GM19240 (cell line): ENCODE measurements around the gene CHCHD6.

ENCODE experiments used
- DNase-seq: peaks from one replicate; pipeline ENCODE4 v3.0.0; 2011; ENCODE audit warnings: low spot score; ENCODE audit not compliant: insufficient read length

CHCHD6 gene

GRCh38 chr3:126703512-126704493, at the start of gene CHCHD6:
Gene CHCHD6, plus strand, starts transcription at chr3:126704240. Its CDS starts 73 bp downstream, at chr3:126704313.
- peak; percentile 95 for DNase-seq

GRCh38 chr3:126654571-126655383, 49.3 kb upstream of the CHCHD6 start, which contains the start of gene TXNRD3:
Gene TXNRD3, minus strand, starts transcription at chr3:126655124.
- no peak for DNase-seq

- DNase-seq: no peak
These were observed 48.2 kb upstream of the CHCHD6 start for GRCh38 chr3:126655887-126656286.

GRCh38 chr3:126656371-126657134, 47.5 kb upstream of the CHCHD6 start:
- DNase-seq: no peak

- no peak for DNase-seq
These were observed 46.1 kb upstream of the CHCHD6 start for GRCh38 chr3:126657901-126658300.

- DNase-seq: no peak
These were observed 45.5 kb upstream of the CHCHD6 start for GRCh38 chr3:126658584-126658983.

- no peak for DNase-seq
These were observed 43.8 kb upstream of the CHCHD6 start for GRCh38 chr3:126659915-126660886.

GRCh38 chr3:126661532-126662364, 42.3 kb upstream of the CHCHD6 start:
- no peak for DNase-seq

- DNase-seq: no peak
These were observed 40.8 kb upstream of the CHCHD6 start for GRCh38 chr3:126663257-126663656.

- DNase-seq: no peak
These were observed 40.3 kb upstream of the CHCHD6 start for GRCh38 chr3:126663750-126664149.

GRCh38 chr3:126664591-126665214, 39.3 kb upstream of the CHCHD6 start:
- DNase-seq: no peak

- DNase-seq: no peak
These were observed 38.7 kb upstream of the CHCHD6 start for GRCh38 chr3:126665221-126665936.

GRCh38 chr3:126665959-126666657, 37.9 kb upstream of the CHCHD6 start:
- DNase-seq: no peak

- no peak for DNase-seq
These were observed 37.1 kb upstream of the CHCHD6 start for GRCh38 chr3:126666658-126667528.

GRCh38 chr3:126667631-126668449, 36.2 kb upstream of the CHCHD6 start:
- no peak for DNase-seq
